ENCODE measurements around the gene ECM2. TPM values are rescaled to one million over a fixed set of nuclear protein-coding genes. Genes with fewer than 3 reads are reported as not detected.
A peak's percentile ranks its signal among the peaks of the same experiment; 100 is the strongest.

The ECM2 gene
- total and polyA plus RNA-seq, 7 experiments from 2014 or later = not detected

DNA sequence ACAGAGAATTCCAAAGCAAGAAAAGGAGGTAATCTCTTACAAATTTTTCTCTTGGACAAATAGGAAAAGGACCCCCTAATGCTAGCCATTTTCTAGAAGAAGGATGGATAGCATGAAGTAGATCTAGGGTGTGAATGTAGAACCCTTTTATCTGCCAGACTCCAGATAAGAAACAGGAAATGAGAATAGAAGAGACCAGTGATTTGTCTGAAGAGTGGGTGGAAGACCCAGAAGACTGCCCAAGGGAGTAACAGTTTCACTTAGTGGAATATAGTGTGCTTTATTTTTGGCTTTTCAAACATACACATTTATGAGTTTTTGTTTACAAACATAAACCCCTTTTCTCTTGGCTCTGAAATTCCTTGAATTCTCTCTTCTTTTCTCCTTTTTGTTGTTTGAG is 25.0 kb downstream of the ECM2 start:
- ATAC-seq (no peak), DNase-seq (no peak)
- no peak overlapping the region for H3K27ac Mint-ChIP-seq
- CTCF ChIA-PET = no interaction called here
- peaks cover 0 to 12% (median 5%) of the 10 kb centered on the region in 7 donors for H3K4me1 Mint-ChIP-seq
- Histone ChIP-seq H3K4me1 (ENCODE audit: control insufficient read depth in 2 of 2, insufficient read depth in 2 of 2, low read length in 2 of 2) (no peaks in the 10 kb centered on the region), H3K27ac (ENCODE audit: low read depth, low read length) (no peak overlapping the region), H3K9me3 (ENCODE audit: control insufficient read depth in 2 of 3, low read length in 3 of 3) (no peaks in the 10 kb centered on the region), H3K4me3 (ENCODE audit: low read length) (no peak overlapping the region), H3K36me3 (ENCODE audit: control insufficient read depth in 2 of 3, insufficient read depth in 3 of 3, low read length in 3 of 3) (no peaks in the 10 kb centered on the region), H3K27me3 (ENCODE audit: control insufficient read depth in 2 of 2, insufficient read depth in 2 of 2, low read length in 2 of 2) (no peaks in the 10 kb centered on the region)
- H3K4me3 Mint-ChIP-seq = no peak overlapping the region
- intact Hi-C loops (cut with micrococcal nuclease) = no loop called here
- peaks cover 0 to 2% (median 0%) of the 10 kb centered on the region in 5 donors for H3K36me3 Mint-ChIP-seq
- H3K27me3 Mint-ChIP-seq = no peaks in the 10 kb centered on the region
- H3K9me3 Mint-ChIP-seq = no peaks in the 10 kb centered on the region
- POLR2A ChIA-PET = no interaction called here

DNA sequence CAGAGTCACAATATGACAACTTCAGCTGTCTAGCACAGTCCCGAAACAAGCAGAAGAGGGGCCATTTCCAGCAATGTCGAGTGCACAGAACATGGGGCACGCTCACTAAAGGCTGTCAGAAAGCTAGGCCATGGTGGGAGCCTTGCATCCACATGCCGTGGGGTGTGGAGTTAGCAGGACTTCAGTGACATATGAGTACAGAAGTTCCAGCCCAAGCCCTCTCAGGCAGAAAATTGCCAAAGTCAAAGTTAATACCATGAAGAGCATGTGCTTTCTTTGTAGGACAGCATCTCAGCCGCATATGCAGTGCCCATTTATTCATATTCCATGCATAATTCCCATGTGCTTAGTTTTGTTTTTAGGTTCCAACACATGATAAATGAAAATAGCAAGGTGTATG is 26.7 kb downstream of the ECM2 start:
- H3K4me1 Mint-ChIP-seq = peaks cover 0 to 12% (median 5%) of the 10 kb centered on the region in 7 donors
- no peaks in the 10 kb centered on the region for H3K4me1 ChIP-seq (ENCODE audit: control insufficient read depth in 2 of 2, insufficient read depth in 2 of 2, low read length in 2 of 2)
- intact Hi-C loops (cut with micrococcal nuclease) = no loop called here
- ATAC-seq = no peak
- H3K27ac ChIP-seq (ENCODE audit: low read depth, low read length) = no peak overlapping the region
- CTCF ChIA-PET = interaction anchor here (0.5 kb wide), 1 partner anchor 55 kb away, joined by 3 read pairs; no protein-coding TSS in a partner anchor
- H3K36me3 ChIP-seq (ENCODE audit: control insufficient read depth in 2 of 3, insufficient read depth in 3 of 3, low read length in 3 of 3) = no peaks in the 10 kb centered on the region
- peaks cover 0 to 4% (median 0%) of the 10 kb centered on the region in 5 donors for H3K36me3 Mint-ChIP-seq
- DNase-seq = no peak
- no peaks in the 10 kb centered on the region for H3K9me3 ChIP-seq (ENCODE audit: control insufficient read depth in 2 of 3, low read length in 3 of 3)
- POLR2A ChIA-PET = no interaction called here
- no peaks in the 10 kb centered on the region for H3K9me3 Mint-ChIP-seq
- no peak overlapping the region for H3K4me3 Mint-ChIP-seq
- H3K27ac Mint-ChIP-seq = no peak overlapping the region
- no peak overlapping the region for H3K4me3 ChIP-seq (ENCODE audit: low read length)
- H3K27me3 ChIP-seq (ENCODE audit: control insufficient read depth in 2 of 2, insufficient read depth in 2 of 2, low read length in 2 of 2) = no peaks in the 10 kb centered on the region
- no peaks in the 10 kb centered on the region for H3K27me3 Mint-ChIP-seq

DNA sequence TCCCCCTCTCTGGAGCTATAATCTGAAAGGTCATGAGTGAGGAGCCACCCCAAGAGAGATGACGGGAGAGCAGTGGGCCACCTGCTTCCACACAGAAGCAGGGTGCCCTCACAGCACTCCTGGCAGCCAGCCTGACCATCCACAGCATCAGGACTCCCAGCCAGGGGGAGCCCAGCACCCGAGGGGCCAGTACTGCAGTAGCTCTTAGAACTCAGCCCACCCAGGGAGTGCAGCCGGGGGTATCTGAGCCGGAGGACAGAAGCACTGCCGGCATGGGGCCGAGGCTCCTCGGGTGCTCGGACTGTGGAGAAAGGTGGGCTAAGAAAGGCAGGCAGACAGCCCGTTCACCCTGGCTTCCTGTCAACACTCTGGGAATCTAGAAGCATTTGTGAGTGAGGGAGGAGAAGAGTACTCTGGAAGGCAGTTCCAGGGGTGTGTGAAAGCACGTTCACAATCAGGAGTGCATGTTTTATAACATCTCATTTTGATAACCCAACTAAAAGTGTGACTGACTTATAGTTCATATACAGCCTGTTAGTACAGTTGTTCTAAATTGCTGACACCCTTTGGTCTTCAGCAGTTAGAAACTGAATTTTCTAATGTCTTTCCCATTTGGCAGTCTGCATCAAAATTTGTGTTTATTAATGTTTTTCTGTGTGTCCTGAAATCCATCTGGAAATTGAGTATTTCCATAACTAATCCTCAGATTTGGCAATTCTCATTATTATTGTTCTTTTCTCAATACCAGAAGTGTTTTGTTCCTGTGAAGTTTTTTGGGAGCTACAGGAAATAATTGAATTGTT is 27.6 kb downstream of the ECM2 start:
- POLR2A ChIA-PET = no interaction called here
- H3K27me3 Mint-ChIP-seq = no peaks in the 10 kb centered on the region

DNA sequence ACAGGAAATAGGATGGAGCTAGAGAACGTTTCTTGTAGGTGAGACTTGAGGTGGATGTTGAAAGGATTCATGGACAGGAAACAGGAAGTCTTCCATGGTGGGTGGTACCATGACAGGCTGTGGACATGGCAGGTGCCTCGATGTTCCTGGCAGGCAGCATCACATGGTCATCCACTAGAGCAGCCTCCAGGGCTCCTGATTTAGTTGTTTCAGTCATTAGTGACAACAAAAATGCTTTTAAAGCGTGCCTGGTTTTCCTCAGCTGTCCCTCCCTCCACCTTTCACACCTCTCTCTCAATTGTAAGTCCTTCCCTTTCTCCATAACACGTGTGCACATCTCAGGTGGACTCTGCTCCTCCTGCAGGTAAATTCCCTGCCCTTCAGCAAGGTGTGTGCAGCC is 28.3 kb downstream of the ECM2 start:
- intact Hi-C loops (cut with micrococcal nuclease) = no loop called here
- DNase-seq (no peak), ATAC-seq (no peak)
- Histone ChIP-seq H3K9me3 (ENCODE audit: control insufficient read depth in 2 of 3, low read length in 3 of 3) (no peaks in the 10 kb centered on the region), H3K27me3 (ENCODE audit: control insufficient read depth in 2 of 2, insufficient read depth in 2 of 2, low read length in 2 of 2) (no peaks in the 10 kb centered on the region), H3K36me3 (ENCODE audit: control insufficient read depth in 2 of 3, insufficient read depth in 3 of 3, low read length in 3 of 3) (no peaks in the 10 kb centered on the region), H3K4me3 (ENCODE audit: low read length) (no peak overlapping the region), H3K27ac (ENCODE audit: low read depth, low read length) (no peak overlapping the region), H3K4me1 (ENCODE audit: control insufficient read depth in 2 of 2, insufficient read depth in 2 of 2, low read length in 2 of 2) (no peaks in the 10 kb centered on the region)
- Mint-ChIP-seq H3K36me3 (peaks cover 0 to 4% (median 0%) of the 10 kb centered on the region in 5 donors), H3K9me3 (no peaks in the 10 kb centered on the region), H3K4me3 (no peak overlapping the region), H3K27me3 (no peaks in the 10 kb centered on the region), H3K4me1 (peaks cover 0 to 12% (median 5%) of the 10 kb centered on the region in 7 donors), H3K27ac (no peak overlapping the region)
- ChIA-PET POLR2A (no interaction called here), CTCF (no interaction called here)

More for the DNA sequence above, 27.6 kb downstream of the ECM2 start:
- intact Hi-C loops (cut with micrococcal nuclease) = no loop called here
- Histone ChIP-seq H3K4me3 (ENCODE audit: low read length) (no peak overlapping the region), H3K27me3 (ENCODE audit: control insufficient read depth in 2 of 2, insufficient read depth in 2 of 2, low read length in 2 of 2) (no peaks in the 10 kb centered on the region), H3K27ac (ENCODE audit: low read depth, low read length) (no peak overlapping the region), H3K4me1 (ENCODE audit: control insufficient read depth in 2 of 2, insufficient read depth in 2 of 2, low read length in 2 of 2) (no peaks in the 10 kb centered on the region), H3K9me3 (ENCODE audit: control insufficient read depth in 2 of 3, low read length in 3 of 3) (no peaks in the 10 kb centered on the region), H3K36me3 (ENCODE audit: control insufficient read depth in 2 of 3, insufficient read depth in 3 of 3, low read length in 3 of 3) (no peaks in the 10 kb centered on the region)
- ATAC-seq (no peak), DNase-seq (no peak)
- CTCF ChIA-PET = no interaction called here
- Mint-ChIP-seq H3K9me3 (no peaks in the 10 kb centered on the region), H3K4me1 (peaks cover 0 to 12% (median 5%) of the 10 kb centered on the region in 7 donors), H3K27ac (no peak overlapping the region), H3K36me3 (peaks cover 0 to 4% (median 0%) of the 10 kb centered on the region in 5 donors), H3K4me3 (no peak overlapping the region)

DNA sequence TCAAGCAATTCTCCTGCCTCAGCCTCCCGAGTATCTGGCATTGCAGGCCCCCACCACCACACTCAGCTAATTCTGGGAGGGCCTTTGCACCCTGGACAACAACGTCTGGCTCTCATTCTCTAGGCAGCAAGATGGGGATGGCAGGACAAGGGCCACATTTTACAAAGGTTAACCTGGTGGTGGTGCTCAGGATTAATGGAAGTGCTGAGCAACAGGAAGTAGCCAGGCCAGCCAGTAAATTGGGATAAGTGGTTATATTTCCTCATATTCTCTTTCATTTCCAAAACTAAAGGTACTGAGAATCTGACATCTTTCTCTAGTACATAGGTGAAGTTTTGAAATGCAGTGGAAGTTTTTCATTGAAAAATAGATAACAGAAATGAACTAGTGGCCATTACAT is 28.8 kb downstream of the ECM2 start:
- no peak overlapping the region for H3K27ac ChIP-seq (ENCODE audit: low read depth, low read length)
- H3K36me3 Mint-ChIP-seq = peaks cover 0 to 4% (median 0%) of the 10 kb centered on the region in 5 donors
- ATAC-seq = no peak
- ChIA-PET POLR2A (no interaction called here), CTCF (no interaction called here)
- H3K4me1 ChIP-seq (ENCODE audit: control insufficient read depth in 2 of 2, insufficient read depth in 2 of 2, low read length in 2 of 2) = no peaks in the 10 kb centered on the region
- no peak overlapping the region for H3K4me3 Mint-ChIP-seq
- no peaks in the 10 kb centered on the region for H3K9me3 Mint-ChIP-seq
- DNase-seq = no peak
- intact Hi-C loops (cut with micrococcal nuclease) = no loop called here
- peaks cover 0 to 12% (median 5%) of the 10 kb centered on the region in 7 donors for H3K4me1 Mint-ChIP-seq
- no peaks in the 10 kb centered on the region for H3K36me3 ChIP-seq (ENCODE audit: control insufficient read depth in 2 of 3, insufficient read depth in 3 of 3, low read length in 3 of 3)
- H3K27me3 Mint-ChIP-seq = no peaks in the 10 kb centered on the region
- no peak overlapping the region for H3K4me3 ChIP-seq (ENCODE audit: low read length)
- H3K9me3 ChIP-seq (ENCODE audit: control insufficient read depth in 2 of 3, low read length in 3 of 3) = no peaks in the 10 kb centered on the region
- no peaks in the 10 kb centered on the region for H3K27me3 ChIP-seq (ENCODE audit: control insufficient read depth in 2 of 2, insufficient read depth in 2 of 2, low read length in 2 of 2)
- H3K27ac Mint-ChIP-seq = peak overlapping the region in 1 of 9 donors; percentile 41

DNA sequence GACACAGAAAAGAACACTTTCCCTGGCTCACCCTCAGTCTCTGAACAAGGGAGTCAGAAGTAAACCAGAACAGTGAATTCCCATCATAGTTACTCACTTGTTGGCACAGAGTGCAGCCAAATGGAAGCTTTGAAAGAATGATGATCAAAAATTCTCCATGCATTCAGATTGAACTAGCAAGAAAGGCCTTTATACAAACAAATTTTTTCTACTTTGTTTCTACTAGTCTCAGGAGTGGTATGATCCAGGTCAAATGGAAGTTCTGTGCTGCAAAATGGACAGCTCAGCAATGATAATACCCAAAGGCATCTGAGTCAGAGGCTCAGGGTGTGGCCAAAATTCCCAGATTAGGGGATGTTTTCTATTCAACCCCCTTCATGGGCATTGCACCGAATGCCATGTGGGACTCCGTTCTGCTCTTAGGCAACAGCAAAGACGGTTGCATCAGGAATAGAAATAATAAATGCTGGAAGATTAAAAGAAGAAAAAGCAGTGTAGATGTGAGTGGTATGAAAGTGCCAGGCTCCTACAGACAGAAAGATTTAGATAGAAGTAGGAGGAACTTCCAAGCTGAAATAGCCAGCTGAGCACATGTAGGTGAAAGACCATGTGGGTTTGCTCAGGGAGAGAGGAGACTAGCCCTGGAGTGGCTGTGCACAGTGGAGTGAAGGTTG is 29.5 kb downstream of the ECM2 start:
- Mint-ChIP-seq H3K27me3 (no peaks in the 10 kb centered on the region), H3K4me3 (no peak overlapping the region), H3K36me3 (peaks cover 0 to 4% (median 0%) of the 10 kb centered on the region in 5 donors), H3K4me1 (peaks cover 0 to 12% (median 5%) of the 10 kb centered on the region in 7 donors), H3K9me3 (no peaks in the 10 kb centered on the region), H3K27ac (peak overlapping the region in 1 of 9 donors; percentile 41)
- Histone ChIP-seq H3K4me3 (ENCODE audit: low read length) (no peak overlapping the region), H3K9me3 (ENCODE audit: control insufficient read depth in 2 of 3, low read length in 3 of 3) (no peaks in the 10 kb centered on the region), H3K4me1 (ENCODE audit: control insufficient read depth in 2 of 2, insufficient read depth in 2 of 2, low read length in 2 of 2) (no peaks in the 10 kb centered on the region), H3K27me3 (ENCODE audit: control insufficient read depth in 2 of 2, insufficient read depth in 2 of 2, low read length in 2 of 2) (no peaks in the 10 kb centered on the region), H3K27ac (ENCODE audit: low read depth, low read length) (no peak overlapping the region), H3K36me3 (ENCODE audit: control insufficient read depth in 2 of 3, insufficient read depth in 3 of 3, low read length in 3 of 3) (no peaks in the 10 kb centered on the region)
- ChIA-PET CTCF (no interaction called here), POLR2A (no interaction called here)
- ATAC-seq (no peak), DNase-seq (no peak)
- intact Hi-C loops (cut with micrococcal nuclease) = no loop called here
